CD4-positive, alpha-beta T cell treated with Interleukin-15 for 1 hour (primary cell): ENCODE measurements around the gene ANKRD63.

Experiments
- DNase-seq: peaks from one replicate; pipeline ENCODE4 v3.0.0-alpha.2; 2020

Gene ANKRD63

GRCh38 chr15:40293905-40294895, 11.3 kb upstream of the ANKRD63 start:
- no peak for DNase-seq

- no peak for DNase-seq
These were observed 10.1 kb upstream of the ANKRD63 start for GRCh38 chr15:40293006-40293405.

- DNase-seq = no peak
These were observed 9.4 kb upstream of the ANKRD63 start for GRCh38 chr15:40292246-40292645.

- DNase-seq = no peak
These were observed 8.2 kb upstream of the ANKRD63 start for GRCh38 chr15:40290918-40291574.

- no peak for DNase-seq
These were observed 7.7 kb upstream of the ANKRD63 start for GRCh38 chr15:40290545-40290917.

- no peak for DNase-seq
These were observed 6.4 kb upstream of the ANKRD63 start for GRCh38 chr15:40289140-40289775.

GRCh38 chr15:40287968-40288367, 5.1 kb upstream of the ANKRD63 start:
- no peak for DNase-seq

- DNase-seq = no peak
These were observed 4.6 kb upstream of the ANKRD63 start for GRCh38 chr15:40287505-40287904.

- DNase-seq = no peak
These were observed 3.9 kb upstream of the ANKRD63 start for GRCh38 chr15:40286794-40287193.

- DNase-seq = no peak
These were observed 3.2 kb upstream of the ANKRD63 start for GRCh38 chr15:40286061-40286532.

- no peak for DNase-seq
These were observed 2.7 kb upstream of the ANKRD63 start for GRCh38 chr15:40285554-40286011.

- DNase-seq = no peak
These were observed 2.3 kb upstream of the ANKRD63 start for GRCh38 chr15:40285151-40285550.

GRCh38 chr15:40283615-40284300, 894 bp upstream of the ANKRD63 start:
- no peak for DNase-seq

GRCh38 chr15:40282147-40282868, 556 bp downstream of the ANKRD63 start:
- DNase-seq = peak; percentile 41

- no peak for DNase-seq
These were observed 1.1 kb downstream of the ANKRD63 start for GRCh38 chr15:40281801-40282146.

GRCh38 chr15:40281057-40281800, 1.6 kb downstream of the ANKRD63 start:
- DNase-seq = no peak

GRCh38 chr15:40280260-40281056, 2.4 kb downstream of the ANKRD63 start:
- no peak for DNase-seq

- DNase-seq = peak; percentile 52
These were observed 3.3 kb downstream of the ANKRD63 start for GRCh38 chr15:40279437-40280141.

GRCh38 chr15:40278026-40278425, 4.8 kb downstream of the ANKRD63 start:
- no peak for DNase-seq

GRCh38 chr15:40277471-40277870, 5.4 kb downstream of the ANKRD63 start:
- DNase-seq = no peak
